Activated T-helper 2 cell treated with anti-CD3 and anti-CD28 coated beads, Interferon-gamma antibody, Interleukin-2, Interleukin-4, amounts not matched to agents 10 μg/mL and 5 μg/mL and 100 μg/mL, durations not matched to agents 14 hours and 24 hours and 36 hours (primary cell): ENCODE data around the gene LTK. TPM values are rescaled to one million over a fixed set of nuclear protein-coding genes. Genes with fewer than 3 reads are reported as not detected.
A peak's percentile ranks its signal among the peaks of the same experiment; 100 is the strongest.
"Not testable (repeated sequence)": the region's sequence is repeated elsewhere in the genome, so short reads cannot be mapped to it uniquely, and the experiment has no call there.

Experiments used
- DNase-seq: peaks from one replicate; pipeline ENCODE4 v3.0.0; 2021; ENCODE audit warnings: low spot score
- H3K27ac Mint-ChIP-seq: one replicate; pipeline ENCODE4 v1.8.0; 2021; ENCODE audit warnings: mixed read lengths
- H3K27me3 Mint-ChIP-seq: one replicate; pipeline ENCODE4 v1.8.0; 2021; ENCODE audit warnings: low read depth, mixed read lengths
- H3K36me3 Mint-ChIP-seq: one replicate; pipeline ENCODE4 v1.8.0; 2021; ENCODE audit warnings: low read depth, mixed read lengths
- H3K4me1 Mint-ChIP-seq: one replicate; pipeline ENCODE4 v1.8.0; 2021; ENCODE audit warnings: low read depth, mixed read lengths
- H3K4me3 Mint-ChIP-seq: one replicate; pipeline ENCODE4 v1.8.0; 2021; ENCODE audit warnings: low read depth, mild to moderate bottlenecking, moderate library complexity, mixed read lengths
- H3K9me3 Mint-ChIP-seq: one replicate; pipeline ENCODE4 v1.8.0; 2021; ENCODE audit warnings: mixed read lengths
- intact Hi-C: fragments of 100-400 bp; cut with micrococcal nuclease; formaldehyde crosslinking; loops from one replicate; pipeline ENCODE4 v1.15.1; 2023
- total RNA-seq: library from RNA; stranded (reverse); gene quantifications from 2 replicates; pipeline ENCODE4 v1.2.3, GENCODE V29; 2022

Gene LTK
- total RNA-seq, 1 donor from 2014 or later, result 0.18 TPM

DNA sequence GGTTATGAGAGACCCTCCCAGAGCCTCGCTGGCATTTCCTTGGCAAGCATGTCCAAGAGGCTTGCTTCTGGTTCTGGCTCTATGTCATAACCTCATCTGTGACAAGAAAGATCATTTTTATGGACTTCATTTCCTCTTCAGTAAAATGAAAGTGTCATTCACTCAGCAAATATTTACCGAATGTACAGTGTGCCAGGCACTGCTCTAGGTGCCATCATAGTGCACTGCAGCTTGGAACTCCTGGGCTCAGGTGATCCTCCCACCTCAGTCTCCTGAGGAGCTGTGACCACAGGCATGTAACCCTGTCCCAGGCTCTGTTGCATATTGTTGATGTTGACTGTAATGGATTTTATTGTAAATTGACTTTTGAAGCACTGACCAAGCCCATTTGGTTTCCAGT lies 38.7 kb downstream of the LTK start:
- peaks cover 70% of the 10 kb centered on the region for H3K36me3 Mint-ChIP-seq
- intact Hi-C loops, result no loop called here
- no peaks in the 10 kb centered on the region for H3K27me3 Mint-ChIP-seq
- no peak overlapping the region for H3K27ac Mint-ChIP-seq
- DNase-seq, result no peak
- H3K4me1 Mint-ChIP-seq, result peaks cover 8% of the 10 kb centered on the region
- no peak overlapping the region for H3K4me3 Mint-ChIP-seq
- H3K9me3 Mint-ChIP-seq, result no peaks in the 10 kb centered on the region

DNA sequence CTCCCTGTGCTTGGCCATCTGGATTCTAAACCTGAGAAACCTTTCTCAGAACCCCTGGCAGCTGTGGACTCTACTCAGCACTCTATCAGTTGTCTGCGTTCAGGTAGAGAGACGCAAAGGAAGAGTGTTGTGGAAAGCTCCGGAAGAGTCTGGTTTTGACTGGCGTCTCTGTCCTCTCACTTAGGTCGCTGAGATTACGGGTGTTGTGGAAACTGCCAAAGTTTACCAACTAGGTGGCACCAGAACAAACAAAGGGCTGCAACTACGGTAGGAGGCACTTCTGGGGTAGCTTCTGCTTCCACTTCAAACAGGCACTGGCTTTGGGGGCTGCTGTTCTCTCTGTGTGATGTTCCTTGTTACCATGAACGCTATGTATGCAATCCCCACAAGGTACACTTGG lies 39.2 kb downstream of the LTK start:
- Mint-ChIP-seq H3K27ac (no peak overlapping the region), H3K27me3 (no peaks in the 10 kb centered on the region), H3K4me1 (peaks cover 8% of the 10 kb centered on the region), H3K4me3 (no peak overlapping the region), H3K9me3 (no peaks in the 10 kb centered on the region), H3K36me3 (peaks cover 71% of the 10 kb centered on the region)
- intact Hi-C loops, result no loop called here
- no peak for DNase-seq

GRCh38 chr15:41473418-41473817 lies 40.2 kb downstream of the LTK start:
- Mint-ChIP-seq H3K27ac (no peak overlapping the region), H3K36me3 (peaks cover 69% of the 10 kb centered on the region), H3K27me3 (no peaks in the 10 kb centered on the region), H3K9me3 (no peaks in the 10 kb centered on the region), H3K4me3 (no peak overlapping the region), H3K4me1 (peaks cover 8% of the 10 kb centered on the region)
- intact Hi-C loops, result no loop called here
- no peak for DNase-seq

DNA sequence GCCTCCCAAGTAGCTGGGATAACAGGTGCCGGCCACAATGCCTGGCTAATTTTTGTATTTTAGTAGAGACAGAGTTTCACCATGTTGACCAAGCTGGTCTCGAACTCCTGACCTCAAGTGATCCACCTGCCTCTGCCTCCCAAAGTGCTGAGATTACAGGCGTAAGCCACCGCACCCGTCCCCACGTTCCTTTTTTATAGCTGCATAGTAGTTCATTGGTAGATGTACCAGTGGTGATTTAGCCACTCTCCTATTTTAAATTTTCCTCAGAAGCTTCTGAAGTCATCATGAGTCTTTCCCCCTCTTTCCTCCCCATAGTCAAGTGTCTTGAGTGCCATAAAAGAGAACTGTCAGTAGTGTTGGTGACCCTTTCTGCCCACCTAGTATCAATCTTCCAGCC lies 44.0 kb downstream of the LTK start:
- H3K4me1 Mint-ChIP-seq, H3K27ac Mint-ChIP-seq: not testable (repeated sequence)

DNA sequence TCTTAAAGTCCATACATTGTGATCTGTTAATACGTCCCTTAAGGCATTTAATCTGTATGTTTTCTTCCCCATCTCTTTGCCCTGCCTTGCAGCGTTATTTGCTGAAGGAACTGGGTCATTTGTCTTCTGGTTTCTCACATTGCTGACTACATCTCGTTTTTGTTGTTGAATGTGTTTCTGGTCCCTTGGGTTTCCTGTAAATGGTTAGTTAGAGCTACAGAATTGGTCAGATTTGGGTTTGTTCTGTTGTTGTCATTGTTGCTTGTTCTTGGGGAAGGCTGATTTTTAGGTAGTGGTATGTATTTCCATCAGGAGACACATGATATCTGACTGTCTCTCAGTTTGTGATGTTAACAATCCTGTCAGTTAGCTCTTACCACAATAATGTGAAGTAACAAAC lies 46.9 kb downstream of the LTK start:
- Mint-ChIP-seq H3K36me3 (peaks cover 66% of the 10 kb centered on the region), H3K27ac (no peak overlapping the region), H3K9me3 (no peaks in the 10 kb centered on the region), H3K4me1 (peaks cover 8% of the 10 kb centered on the region), H3K27me3 (no peaks in the 10 kb centered on the region), H3K4me3 (no peak overlapping the region)
- intact Hi-C loops, result loop anchor here (5.0 kb wide), 1 partner anchor 46 kb away; the partner anchor contains the start of gene LTK
- no peak for DNase-seq

More for the DNA sequence above, 44.0 kb downstream of the LTK start:
- H3K9me3 Mint-ChIP-seq, DNase-seq, H3K27me3 Mint-ChIP-seq, H3K4me3 Mint-ChIP-seq: not testable (repeated sequence)
- intact Hi-C loops, result loop anchor here (5.0 kb wide), 1 partner anchor 43 kb away; the partner anchor contains the start of gene LTK
- peaks cover 60% of the 10 kb centered on the region for H3K36me3 Mint-ChIP-seq

DNA sequence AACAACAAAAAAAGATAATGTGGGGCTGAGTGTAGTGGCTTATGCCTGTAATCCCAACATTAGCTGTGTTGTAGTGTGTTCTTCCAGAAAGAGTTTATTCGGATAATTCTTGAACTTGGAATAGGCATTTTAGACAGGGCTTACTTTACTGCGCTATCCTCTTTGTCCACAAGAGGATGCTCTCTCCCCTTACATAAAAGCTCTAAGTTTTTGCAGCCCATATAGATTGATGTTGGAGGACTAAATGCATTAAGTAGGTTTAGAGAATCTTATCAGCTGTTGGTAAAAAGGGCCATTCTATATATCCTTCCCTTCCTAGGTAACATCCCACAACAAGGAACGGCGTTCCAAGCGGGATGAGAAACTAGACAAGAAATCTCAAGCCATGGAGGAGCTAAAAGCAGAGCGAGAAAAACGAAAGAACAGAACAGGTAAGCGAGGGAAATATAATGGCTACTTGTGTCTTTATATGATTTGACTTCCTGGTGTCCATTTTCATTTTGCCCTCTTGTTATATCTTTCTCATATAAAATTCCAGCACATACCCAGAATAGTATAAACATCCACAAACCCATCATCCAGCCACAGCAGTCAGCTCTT lies 47.7 kb downstream of the LTK start:
- peaks cover 8% of the 10 kb centered on the region for H3K4me1 Mint-ChIP-seq
- no peak for DNase-seq
- no peaks in the 10 kb centered on the region for H3K27me3 Mint-ChIP-seq
- H3K36me3 Mint-ChIP-seq, result peaks cover 60% of the 10 kb centered on the region
- intact Hi-C loops, result loop anchor here (5.0 kb wide), 1 partner anchor 46 kb away; the partner anchor contains the start of gene LTK
- no peak overlapping the region for H3K27ac Mint-ChIP-seq
- no peak overlapping the region for H3K4me3 Mint-ChIP-seq
- H3K9me3 Mint-ChIP-seq, result no peaks in the 10 kb centered on the region

GRCh38 chr15:41464889-41465580 lies 48.6 kb downstream of the LTK start:
- intact Hi-C loops, result loop anchor here (5.0 kb wide), 1 partner anchor 47 kb away; the partner anchor contains the start of gene LTK
- H3K27me3 Mint-ChIP-seq, result no peaks in the 10 kb centered on the region
- H3K27ac Mint-ChIP-seq, result peak overlapping the region; percentile 12
- peaks cover 8% of the 10 kb centered on the region for H3K4me1 Mint-ChIP-seq
- peaks cover 54% of the 10 kb centered on the region for H3K36me3 Mint-ChIP-seq
- H3K9me3 Mint-ChIP-seq, result no peaks in the 10 kb centered on the region
- H3K4me3 Mint-ChIP-seq, result no peak overlapping the region
- no peak for DNase-seq

- H3K4me1 Mint-ChIP-seq, result peaks cover 8% of the 10 kb centered on the region
These were observed 51.4 kb downstream of the LTK start for GRCh38 chr15:41462084-41462795.

More at GRCh38 chr15:41462084-41462795, 51.4 kb downstream of the LTK start:
- intact Hi-C loops, result no loop called here
- DNase-seq, result no peak
- Mint-ChIP-seq H3K4me3 (no peak overlapping the region), H3K36me3 (peaks cover 50% of the 10 kb centered on the region), H3K9me3 (no peaks in the 10 kb centered on the region), H3K27ac (no peak overlapping the region), H3K27me3 (no peaks in the 10 kb centered on the region)

Other genes starting within 250 kb of the LTK start
- 13.7 and 16.1 TPM in 2 replicates for gene OIP5, start 181.2 kb downstream of the LTK start, total RNA-seq
- gene NUSAP1, start 180.9 kb downstream of the LTK start, total RNA-seq, result 139 and 154 TPM in 2 replicates
- gene NDUFAF1, start 111.3 kb downstream of the LTK start, total RNA-seq, result 27.3 and 27.6 TPM in 2 replicates
- gene RTF1, start 96.7 kb downstream of the LTK start, total RNA-seq, result 40.1 and 40.7 TPM in 2 replicates
- 4.7 and 5.7 TPM in 2 replicates for gene ITPKA, start 20.0 kb downstream of the LTK start, total RNA-seq
- 60.1 and 66.6 TPM in 2 replicates for gene RPAP1, start 30.4 kb upstream of the LTK start, total RNA-seq
- gene TYRO3, start 45.4 kb upstream of the LTK start, total RNA-seq, result 4.0 and 6.8 TPM in 2 replicates
- gene MGA, start 146.6 kb upstream of the LTK start, total RNA-seq, result 37.7 and 38.2 TPM in 2 replicates